ENCODE measurements around the gene AMD1. TPM values are rescaled to one million over a fixed set of nuclear protein-coding genes. Genes with fewer than 3 reads are reported as not detected.

The AMD1 gene
- total RNA-seq, 1 donor from 2014 or later = 80.8 TPM

DNA sequence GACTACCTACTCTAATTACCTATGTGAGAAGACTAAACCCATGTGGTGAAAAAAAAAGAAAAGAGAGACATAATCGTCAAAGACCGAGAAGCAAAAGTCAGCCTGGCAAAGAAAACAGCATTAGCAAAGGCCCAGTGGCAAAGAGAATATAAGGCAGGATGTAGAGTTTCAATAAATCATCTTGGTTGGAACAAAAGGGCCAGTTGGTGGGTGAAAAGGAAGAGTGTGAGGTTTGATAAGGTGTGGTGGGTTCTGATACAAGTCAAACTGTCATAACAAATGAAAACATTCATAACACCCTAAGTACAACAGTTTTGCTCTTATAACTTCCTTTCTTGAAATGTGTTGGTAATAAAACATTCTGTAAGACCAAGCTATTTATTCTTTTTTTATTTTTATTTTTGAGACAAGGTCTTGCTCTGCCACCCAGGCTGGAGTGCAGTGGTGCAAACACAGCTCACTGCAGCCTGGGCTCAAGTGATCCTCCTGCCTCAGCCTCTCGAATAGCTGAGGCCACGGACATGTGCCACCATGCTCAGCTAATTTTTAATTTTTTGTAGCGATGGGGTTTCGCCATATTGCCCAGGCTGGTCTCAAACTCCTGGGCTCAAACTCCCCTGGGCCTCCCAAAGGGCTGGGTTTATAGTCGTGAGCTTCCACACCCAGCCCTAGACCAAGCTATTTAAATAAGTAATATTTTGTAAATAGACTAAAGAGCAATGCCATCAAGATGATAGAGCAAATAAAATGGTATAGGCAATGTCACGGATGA, 65.0 kb downstream of the AMD1 start:
- ATAC-seq = no peak

DNA sequence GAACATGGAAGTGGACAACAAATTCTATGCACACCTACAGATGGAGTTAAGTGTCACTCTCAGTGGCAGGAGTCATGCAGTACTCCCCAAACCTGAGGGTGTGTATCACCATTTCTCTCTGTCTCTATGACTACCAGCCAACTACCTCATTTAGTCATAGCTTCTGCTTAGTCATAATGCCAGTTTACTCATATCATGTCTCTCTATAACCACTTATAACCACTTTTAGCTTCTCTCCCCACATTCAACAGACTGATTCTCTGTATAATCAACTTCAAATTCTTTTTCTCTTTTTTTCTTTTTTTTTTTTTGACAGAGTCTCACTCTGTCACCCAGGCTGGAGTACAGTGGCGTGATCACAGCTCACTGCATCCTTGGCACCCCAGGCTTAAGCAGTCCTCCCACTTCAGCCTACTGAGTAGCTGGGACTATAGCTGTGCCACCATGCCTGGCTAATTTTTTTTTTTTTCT, 70.1 kb downstream of the AMD1 start:
- ATAC-seq = peak; percentile 100

Other genes with a start within 250 kb of the AMD1 start
- 19.1 TPM for gene CDK19, start 59.3 kb upstream of the AMD1 start, total RNA-seq
- 71.8 TPM for gene GTF3C6, start 83.9 kb downstream of the AMD1 start, total RNA-seq
- 19.8 TPM for gene RPF2, start 107.3 kb downstream of the AMD1 start, total RNA-seq
- gene SLC16A10, start 212.7 kb downstream of the AMD1 start, total RNA-seq = 0.24 TPM